ENCODE results near the gene FAM210B. TPM values are rescaled to one million over a fixed set of nuclear protein-coding genes. Genes with fewer than 3 reads are reported as not detected.
"Not testable (repeated sequence)": the region's sequence is repeated elsewhere in the genome, so short reads cannot be mapped to it uniquely, and the experiment has no call there.

The FAM210B gene
- total and polyA plus RNA-seq, 2 of the 13 experiments (the other 11 are each of a cell fraction or from before 2014, with no cell fraction given): 75.9 to 107 TPM

- 89% methylated on average over 9 of the region's 9 CpGs for WGBS (ENCODE audit: low lambda C conversion rate)
- peak overlapping the region; percentile 88 for H3K27ac ChIP-seq (ENCODE audit: extremely low read length, insufficient read depth, low read length)
- H3K27me3 ChIP-seq (ENCODE audit: control insufficient read depth in 1 of 2, insufficient read depth in 2 of 2, low read length in 2 of 2); intact Hi-C loops (cut with micrococcal nuclease; ENCODE audit: unreplicated experiment); DNase-seq (ENCODE audit: low spot score); ATAC-seq; CTCF ChIA-PET (ENCODE audit: low intra/inter-chr PET ratio, low total read pairs); FAIRE-seq; in situ Hi-C loops (cut with HindIII; ENCODE audit: extremely low pct_ligation_motif_present, low pct_unique_long_range_greater_than_20kb); POLR2A ChIA-PET; H4K20me1 ChIP-seq (ENCODE audit: insufficient read depth, low read length); H3K9me3 ChIP-seq (ENCODE audit: low read length); H2AFZ ChIP-seq (ENCODE audit: low read length); BruUV-seq (replicated peaks): not testable (repeated sequence)
- H3K9ac ChIP-seq (ENCODE audit: insufficient read depth, low read depth, low read length): peak overlapping the region; percentile 93
- TF ChIP-seq, protein P1, sequence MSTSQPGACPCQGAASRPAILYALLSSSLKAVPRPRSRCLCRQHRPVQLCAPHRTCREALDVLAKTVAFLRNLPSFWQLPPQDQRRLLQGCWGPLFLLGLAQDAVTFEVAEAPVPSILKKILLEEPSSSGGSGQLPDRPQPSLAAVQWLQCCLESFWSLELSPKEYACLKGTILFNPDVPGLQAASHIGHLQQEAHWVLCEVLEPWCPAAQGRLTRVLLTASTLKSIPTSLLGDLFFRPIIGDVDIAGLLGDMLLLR (CRISPR knock-in tag; IDR thresholded peaks at IDR 0.05): 0 out of 2 replicates have a peak, but pooled peaks have one; percentile 26
- TF ChIP-seq ZSCAN21 (CRISPR knock-in tag; IDR thresholded peaks at IDR 0.05; ENCODE audit: borderline replicate concordance) (0 out of 2 replicates have a peak, but pooled peaks have one; percentile 17), ZNF777 (CRISPR knock-in tag; IDR thresholded peaks at IDR 0.05) (0 out of 2 replicates have a peak, but pooled peaks have one; percentile 10)
- TF ChIP-seq, protein P2, sequence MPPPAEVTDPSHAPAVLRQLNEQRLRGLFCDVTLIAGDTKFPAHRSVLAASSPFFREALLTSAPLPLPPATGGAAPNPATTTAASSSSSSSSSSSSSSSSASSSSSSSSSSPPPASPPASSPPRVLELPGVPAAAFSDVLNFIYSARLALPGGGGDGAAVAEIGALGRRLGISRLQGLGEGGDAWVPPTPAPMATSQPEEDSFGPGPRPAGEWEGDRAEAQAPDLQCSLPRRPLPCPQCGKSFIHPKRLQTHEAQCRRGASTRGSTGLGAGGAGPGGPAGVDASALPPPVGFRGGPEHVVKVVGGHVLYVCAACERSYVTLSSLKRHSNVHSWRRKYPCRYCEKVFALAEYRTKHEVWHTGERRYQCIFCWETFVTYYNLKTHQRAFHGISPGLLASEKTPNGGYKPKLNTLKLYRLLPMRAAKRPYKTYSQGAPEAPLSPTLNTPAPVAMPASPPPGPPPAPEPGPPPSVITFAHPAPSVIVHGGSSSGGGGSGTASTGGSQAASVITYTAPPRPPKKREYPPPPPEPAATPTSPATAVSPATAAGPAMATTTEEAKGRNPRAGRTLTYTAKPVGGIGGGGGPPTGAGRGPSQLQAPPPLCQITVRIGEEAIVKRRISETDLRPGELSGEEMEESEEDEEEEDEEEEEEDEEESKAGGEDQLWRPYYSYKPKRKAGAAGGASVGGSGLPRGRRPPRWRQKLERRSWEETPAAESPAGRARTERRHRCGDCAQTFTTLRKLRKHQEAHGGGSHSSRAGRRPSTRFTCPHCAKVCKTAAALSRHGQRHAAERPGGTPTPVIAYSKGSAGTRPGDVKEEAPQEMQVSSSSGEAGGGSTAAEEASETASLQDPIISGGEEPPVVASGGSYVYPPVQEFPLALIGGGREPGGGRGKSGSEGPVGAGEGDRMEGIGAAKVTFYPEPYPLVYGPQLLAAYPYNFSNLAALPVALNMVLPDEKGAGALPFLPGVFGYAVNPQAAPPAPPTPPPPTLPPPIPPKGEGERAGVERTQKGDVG (CRISPR knock-in tag; IDR thresholded peaks at IDR 0.05; ENCODE audit: borderline replicate concordance): 0 out of 2 replicates have a peak, but pooled peaks have one; percentile 29
- TF ChIP-seq, protein P3, sequence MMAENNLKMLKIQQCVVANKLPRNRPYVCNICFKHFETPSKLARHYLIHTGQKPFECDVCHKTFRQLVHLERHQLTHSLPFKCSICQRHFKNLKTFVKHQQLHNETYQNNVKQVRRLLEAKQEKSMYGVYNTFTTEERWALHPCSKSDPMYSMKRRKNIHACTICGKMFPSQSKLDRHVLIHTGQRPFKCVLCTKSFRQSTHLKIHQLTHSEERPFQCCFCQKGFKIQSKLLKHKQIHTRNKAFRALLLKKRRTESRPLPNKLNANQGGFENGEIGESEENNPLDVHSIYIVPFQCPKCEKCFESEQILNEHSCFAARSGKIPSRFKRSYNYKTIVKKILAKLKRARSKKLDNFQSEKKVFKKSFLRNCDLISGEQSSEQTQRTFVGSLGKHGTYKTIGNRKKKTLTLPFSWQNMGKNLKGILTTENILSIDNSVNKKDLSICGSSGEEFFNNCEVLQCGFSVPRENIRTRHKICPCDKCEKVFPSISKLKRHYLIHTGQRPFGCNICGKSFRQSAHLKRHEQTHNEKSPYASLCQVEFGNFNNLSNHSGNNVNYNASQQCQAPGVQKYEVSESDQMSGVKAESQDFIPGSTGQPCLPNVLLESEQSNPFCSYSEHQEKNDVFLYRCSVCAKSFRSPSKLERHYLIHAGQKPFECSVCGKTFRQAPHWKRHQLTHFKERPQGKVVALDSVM (CRISPR knock-in tag; IDR thresholded peaks at IDR 0.05): peak; percentile 78
- peaks cover 69% of the 10 kb centered on the region for H3K4me1 ChIP-seq (ENCODE audit: insufficient read depth, low read length)
- H3K4me2 ChIP-seq (ENCODE audit: low read depth, low read length): peak overlapping the region; percentile 82
- H3K79me2 ChIP-seq (ENCODE audit: insufficient read depth, low read length): peaks cover 87% of the 10 kb centered on the region
- H3K4me3 ChIP-seq (replicated peaks in 1 of 3; ENCODE audit: insufficient read depth in 1 of 3, low read depth in 2 of 3, low read length in 3 of 3): peak overlapping the region; percentile 90 to 94 (median 92); a peak in 5 of 6 replicates
- H3K36me3 ChIP-seq (replicated peaks in 1 of 2; ENCODE audit: control insufficient read depth in 1 of 2, insufficient read depth in 2 of 2, low read length in 2 of 2): peaks cover 13 to 42% of the 10 kb centered on the region in 2 experiments
Measured at GRCh38 chr20:56390396-56390795, 31.6 kb downstream of the FAM210B start.
